Measurements from ENCODE around the gene CNTNAP5.

The CNTNAP5 gene

GRCh38 chr2:124065636-124066035 is 40.5 kb downstream of the CNTNAP5 start:
- DNase-seq: no peak

- DNase-seq: no peak
Measured at GRCh38 chr2:124066776-124067175, 41.7 kb downstream of the CNTNAP5 start.

GRCh38 chr2:124079045-124079444 is 54.0 kb downstream of the CNTNAP5 start:
- no peak for DNase-seq

- DNase-seq: no peak
Measured at GRCh38 chr2:124080281-124081153, 55.4 kb downstream of the CNTNAP5 start.

DNA sequence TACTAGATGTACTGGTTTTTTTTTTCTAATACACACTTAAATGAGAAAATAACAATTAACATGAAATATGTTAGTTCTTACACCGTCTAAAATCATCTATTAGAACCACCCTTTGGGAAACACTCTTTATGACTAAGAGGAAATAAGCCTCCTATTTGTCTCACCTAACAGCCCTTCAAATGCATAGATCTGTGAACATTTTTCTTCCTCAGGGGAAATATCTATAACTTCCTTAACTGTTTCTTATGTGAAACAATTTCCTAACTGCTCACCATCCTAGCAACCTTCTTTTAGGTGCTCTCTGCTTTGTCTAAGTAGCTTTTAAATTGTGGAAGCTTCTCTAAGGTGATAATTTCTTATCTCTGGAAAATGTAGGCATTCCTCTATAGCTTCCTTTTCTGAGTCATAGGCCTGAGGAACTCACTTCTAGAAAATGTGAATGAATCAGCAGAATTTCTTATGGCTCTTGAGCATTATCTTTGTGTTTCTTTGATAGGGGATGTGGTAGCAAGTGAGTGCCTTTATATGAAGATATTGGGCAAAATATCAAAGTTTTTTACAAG is 56.1 kb downstream of the CNTNAP5 start:
- no peak for DNase-seq

DNA sequence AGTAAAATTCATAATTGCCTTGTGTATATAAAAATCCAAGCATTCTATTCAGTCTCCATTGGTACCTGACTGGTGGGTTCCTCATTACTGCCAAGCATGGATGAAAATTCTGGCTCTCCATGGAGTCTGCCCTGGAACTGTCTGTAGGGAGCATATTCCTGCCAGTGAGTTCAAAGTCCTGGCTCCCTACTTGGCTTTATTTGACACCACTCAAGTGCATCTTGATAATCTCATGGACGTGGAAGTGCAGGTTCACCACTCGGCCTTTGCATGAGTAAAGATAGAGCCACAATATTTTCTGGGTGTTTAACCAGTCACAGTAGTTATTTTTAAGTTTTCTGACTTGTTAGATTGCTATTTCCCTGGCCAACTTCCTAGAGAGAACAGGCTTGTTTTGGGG is 63.5 kb downstream of the CNTNAP5 start:
- DNase-seq: no peak

DNA sequence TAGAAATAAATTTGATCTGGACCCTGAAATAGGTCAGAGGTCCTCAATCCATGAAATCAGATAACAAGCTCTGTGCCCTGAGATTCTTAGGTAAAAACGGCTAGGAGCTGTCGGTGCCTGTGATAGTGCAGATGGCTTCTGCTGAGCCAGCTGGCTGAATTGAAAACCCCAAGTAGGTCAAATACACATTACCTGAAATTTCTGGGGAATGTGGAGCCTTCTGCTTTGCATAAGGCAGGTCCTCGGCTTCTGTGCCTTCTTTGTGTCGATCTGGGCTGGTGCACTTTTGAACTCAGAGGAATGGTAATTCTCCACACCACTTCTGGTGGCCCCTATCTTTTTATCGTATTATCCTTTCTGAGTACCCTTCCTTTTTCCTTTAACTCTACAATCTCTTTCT is 66.6 kb downstream of the CNTNAP5 start:
- no peak for DNase-seq

DNA sequence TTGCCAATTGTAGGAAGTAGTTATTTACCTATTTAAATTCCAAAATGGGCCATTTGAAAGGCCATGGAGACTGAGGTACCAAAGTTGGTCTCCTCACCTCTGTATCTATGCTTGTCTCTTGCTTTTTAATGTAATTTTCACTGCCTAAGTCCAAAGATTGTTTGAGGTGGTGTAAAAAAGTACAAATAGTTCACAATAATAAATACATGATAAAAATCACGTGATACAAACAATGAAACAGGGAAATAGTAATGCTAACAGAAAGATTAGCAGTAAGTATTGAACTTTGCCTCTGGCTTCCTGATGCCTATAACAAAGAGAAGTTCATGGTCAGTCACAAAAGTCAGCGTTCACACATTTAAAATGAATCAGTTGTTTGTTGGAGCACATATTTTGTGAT is 67.6 kb downstream of the CNTNAP5 start:
- no peak for DNase-seq

GRCh38 chr2:124104914-124105313 is 79.8 kb downstream of the CNTNAP5 start:
- DNase-seq: no peak

DNA sequence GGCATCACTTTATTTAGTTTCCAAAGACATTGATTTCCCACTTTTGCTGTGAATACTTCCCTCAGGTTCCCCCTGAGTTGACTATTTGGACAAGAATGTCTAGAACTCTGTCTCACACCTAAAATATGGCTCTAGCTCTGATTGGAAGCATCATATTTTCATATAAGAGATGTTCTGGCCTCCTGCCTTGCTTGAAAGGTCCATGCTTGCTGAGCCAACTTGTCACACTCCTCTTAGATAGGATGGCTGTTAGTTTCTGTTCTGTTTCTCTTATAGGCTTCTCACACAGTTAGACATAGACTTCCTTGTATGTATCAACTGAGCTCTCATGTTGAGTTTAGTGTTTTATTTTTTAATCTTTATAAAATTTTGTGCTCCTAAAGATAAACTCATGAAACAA is 87.1 kb downstream of the CNTNAP5 start:
- DNase-seq: no peak

GRCh38 chr2:124112966-124113365 is 87.9 kb downstream of the CNTNAP5 start:
- no peak for DNase-seq

- no peak for DNase-seq
Measured at GRCh38 chr2:124120246-124120645, 95.2 kb downstream of the CNTNAP5 start.

DNA sequence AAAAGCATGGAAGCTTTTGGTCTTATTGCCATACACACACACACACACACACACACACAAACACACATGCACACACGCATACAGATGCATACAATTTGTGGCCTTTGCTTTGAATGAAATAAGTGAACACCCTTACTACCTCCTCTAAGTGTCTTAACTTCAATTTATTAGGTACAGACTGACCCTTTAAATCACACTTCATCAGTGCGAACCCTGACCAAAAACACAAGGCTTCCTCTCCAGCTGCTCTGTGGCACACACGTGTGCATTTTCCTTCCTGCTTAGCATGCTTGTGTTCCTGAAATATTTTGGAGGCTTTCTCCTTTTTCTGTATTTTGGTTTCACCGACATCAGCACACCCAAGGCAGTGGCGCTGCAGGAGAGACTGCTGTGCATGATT is 96.0 kb downstream of the CNTNAP5 start:
- no peak for DNase-seq

DNA sequence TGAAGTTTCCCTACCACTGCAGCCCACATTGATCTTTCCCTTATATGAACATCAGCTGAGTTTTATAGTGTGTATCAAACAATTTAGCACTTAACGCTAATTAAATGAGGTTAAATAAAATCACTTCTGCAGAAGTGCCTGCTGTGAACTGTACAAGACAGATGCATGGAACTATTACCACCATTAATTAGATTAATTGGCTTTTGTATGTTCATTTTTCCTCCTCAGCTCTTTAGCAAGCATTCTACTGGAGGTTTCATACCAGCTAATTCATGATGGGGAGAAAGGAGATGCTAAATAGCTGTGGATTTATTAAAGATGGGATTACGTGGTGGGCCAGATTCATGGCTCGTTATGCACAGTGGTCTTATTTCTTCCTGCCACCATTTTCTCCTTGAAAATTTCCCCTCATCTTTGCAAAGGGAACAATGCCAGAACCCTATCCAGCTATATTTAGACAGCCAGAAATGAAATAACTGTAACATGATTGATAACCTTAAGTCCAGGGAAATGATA is 96.7 kb downstream of the CNTNAP5 start:
- no peak for DNase-seq

- DNase-seq: no peak
Measured at GRCh38 chr2:124122340-124122739, 97.3 kb downstream of the CNTNAP5 start.

GRCh38 chr2:124131276-124131675 is 106.2 kb downstream of the CNTNAP5 start:
- no peak for DNase-seq

DNA sequence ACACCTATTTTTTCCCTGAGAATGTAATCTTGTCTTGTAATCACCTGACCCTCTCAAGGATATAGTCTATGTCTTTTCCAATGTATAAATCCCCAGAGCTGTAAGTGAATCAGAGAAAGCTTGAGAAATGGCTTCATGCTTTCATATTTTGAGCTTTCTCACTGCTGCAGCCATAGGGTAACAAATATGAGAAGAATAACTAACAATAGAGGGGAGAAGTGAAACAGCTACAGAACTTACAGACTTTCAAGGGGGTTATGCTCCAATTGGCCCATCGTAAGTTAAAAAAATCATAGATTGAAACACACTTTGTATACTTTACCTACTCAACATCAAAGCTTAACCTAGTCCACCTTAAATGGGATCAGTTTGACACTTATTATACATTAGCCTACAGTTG is 111.0 kb downstream of the CNTNAP5 start:
- no peak for DNase-seq

DNA sequence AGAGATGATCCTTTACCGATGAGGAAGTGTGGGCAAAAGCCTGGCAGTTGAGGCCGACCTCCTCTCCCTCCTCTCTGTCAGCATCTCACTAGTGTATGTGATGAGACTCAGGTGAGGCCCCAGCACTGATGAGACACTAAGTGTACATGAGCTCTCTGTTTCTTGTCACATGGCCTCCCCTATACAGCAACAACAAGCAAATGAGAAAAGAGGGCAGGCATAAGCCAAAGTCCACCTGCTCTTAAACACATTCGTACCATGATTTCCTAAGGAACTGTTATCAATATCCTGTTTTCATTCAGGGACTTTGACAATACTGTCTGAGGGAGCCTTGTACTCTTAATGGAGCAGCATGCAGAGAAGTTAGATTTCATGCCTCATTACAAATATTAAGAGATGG is 113.0 kb downstream of the CNTNAP5 start:
- DNase-seq: no peak

DNA sequence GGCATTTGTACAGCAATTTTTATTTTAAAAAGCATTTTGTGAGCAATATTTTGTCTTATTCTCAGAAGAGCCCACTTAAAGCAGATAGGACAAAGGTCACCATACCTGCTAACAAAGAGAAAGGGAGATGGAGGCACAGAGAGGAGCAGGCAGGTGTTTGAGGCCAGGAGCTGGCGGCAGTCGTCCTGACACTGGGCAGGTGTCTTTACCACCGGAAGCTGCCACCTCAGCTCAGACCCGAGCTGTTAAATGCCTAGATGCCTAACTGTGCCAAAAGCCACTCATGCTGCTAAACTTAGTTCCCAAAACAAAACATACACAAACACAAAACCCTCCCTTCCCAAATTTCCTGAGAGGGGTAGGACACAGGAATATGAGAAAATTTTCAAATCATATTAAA is 120.9 kb downstream of the CNTNAP5 start:
- DNase-seq: peak; percentile 52

DNA sequence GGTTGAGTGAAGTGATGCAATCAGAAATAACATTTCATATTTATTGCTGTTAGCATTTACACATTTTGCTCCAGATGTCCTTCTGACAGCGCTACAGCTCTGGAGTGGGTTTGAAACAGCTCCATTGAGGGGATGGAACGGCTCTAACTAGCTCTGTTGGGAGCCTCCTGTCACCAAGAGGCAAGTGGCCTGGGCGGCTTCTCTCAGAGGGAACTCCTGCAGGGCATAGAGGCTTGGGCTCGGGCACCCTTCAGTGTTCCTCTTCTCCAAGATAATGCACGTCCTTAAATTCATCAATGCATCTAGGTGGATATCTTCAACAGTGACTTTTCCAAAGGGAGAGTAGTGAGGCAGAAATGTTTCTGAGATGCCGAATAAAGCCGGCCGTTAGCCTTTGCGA is 122.5 kb downstream of the CNTNAP5 start:
- no peak for DNase-seq

- DNase-seq: peak; percentile 79
Measured at GRCh38 chr2:124149571-124149970, 124.5 kb downstream of the CNTNAP5 start.

DNA sequence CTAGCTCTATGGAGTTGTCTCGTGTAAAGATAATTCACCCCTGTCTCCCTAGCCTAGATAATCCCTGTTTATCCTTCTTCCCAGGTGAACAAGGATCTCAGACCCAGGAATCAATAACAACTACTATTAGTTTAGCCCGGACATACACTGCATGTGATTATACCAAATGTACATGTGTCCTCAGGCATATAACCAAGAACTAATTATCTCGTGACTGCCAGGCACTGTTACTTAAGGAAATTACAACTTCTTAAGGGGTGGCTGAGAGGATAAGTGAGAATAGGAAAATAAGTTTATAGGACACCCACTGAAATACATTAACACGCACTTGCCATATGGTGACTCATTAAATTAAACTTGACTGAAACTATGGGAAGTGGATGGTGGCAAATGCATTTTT is 126.6 kb downstream of the CNTNAP5 start:
- DNase-seq: no peak

GRCh38 chr2:124153713-124154112 is 128.6 kb downstream of the CNTNAP5 start:
- no peak for DNase-seq

GRCh38 chr2:124159166-124159565 is 134.1 kb downstream of the CNTNAP5 start:
- DNase-seq: no peak

GRCh38 chr2:124161542-124161941 is 136.5 kb downstream of the CNTNAP5 start:
- DNase-seq: no peak
